HL-60 (cell line): Measurements from ENCODE around the gene SMO.
"Not testable (repeated sequence)": the region's sequence is repeated elsewhere in the genome, so short reads cannot be mapped to it uniquely, and the experiment has no call there.

Source experiments
- CTCF ChIP-seq: IDR thresholded peaks from one replicate; pipeline ENCODE4 v1.5.1; 2011; ENCODE audit warnings: low read length, control low read depth, inconsistent platforms; ENCODE audit not compliant: insufficient read depth
- POLR2AphosphoS5 ChIP-seq: IDR thresholded peaks from 2 replicates; pipeline ENCODE4 v1.6.1; 2012; ENCODE audit warnings: low read depth
- SPI1 ChIP-seq: IDR thresholded peaks from 2 replicates; pipeline ENCODE4 v1.6.1; 2012; ENCODE audit warnings: low read depth, mild to moderate bottlenecking, borderline replicate concordance

- not testable (repeated sequence) for TF ChIP-seq CTCF, POLR2AphosphoS5, SPI1
These were observed 64.2 kb downstream of the SMO start for GRCh38 chr7:129252603-129253002.
